Endothelial cell of umbilical vein (primary cell): Measurements from ENCODE around the gene GNAS-AS1. TPM values are rescaled to one million over a fixed set of nuclear protein-coding genes. Genes with fewer than 3 reads are reported as not detected.

ENCODE experiments used
- BruUV-seq: library from RNA; stranded (reverse); fragments of 400-500 nt; replicated peaks from 2 replicates; lab custom pipeline; 2021; lab: Mats Ljungman, UMichigan
- CTCF ChIA-PET: fragments of 300-600, 350-600 bp; sonication (Branson Sonifier 250); formaldehyde crosslinking; loops from one replicate; lab custom pipeline; 2021; ENCODE audit warnings: antibody characterized with exemption, inconsistent platforms; lab: Charles Lee
- POLR2A ChIA-PET: fragments of 300-600, 350-600 bp; sonication (Branson Sonifier 250); formaldehyde crosslinking; loops from one replicate; lab custom pipeline; 2021; ENCODE audit warnings: antibody characterized with exemption, inconsistent platforms; lab: Charles Lee
- DNase-seq: peaks from one replicate; pipeline ENCODE4 v3.0.0-alpha.2; 2011; ENCODE audit warnings: low read depth, low spot score
- FAIRE-seq: peaks from 2 replicates; lab custom pipeline; 2011; peaks lifted over from hg19 to GRCh38; lab: Jason Lieb, UNC
- H2AFZ ChIP-seq: 2 replicates; pipeline ENCODE4 v1.6.0; 2012; ENCODE audit warnings: low read depth, low read length, control low read depth, inconsistent platforms
- H3K27ac ChIP-seq: 2 replicates; pipeline ENCODE4 v1.5.1; 2011; ENCODE audit warnings: low read depth, mild to moderate bottlenecking, control low read depth, low read length, moderate library complexity; ENCODE audit not compliant: insufficient read depth
- H3K27me3 ChIP-seq, 2 experiments: 2 replicates each; pipeline versions ENCODE4 v1.6.0 to v1.6.1; 2011; ENCODE audit warnings: low read length in 2 of 2, mixed read lengths in 1 of 2; ENCODE audit not compliant: control insufficient read depth in 2 of 2, insufficient read depth in 2 of 2
- H3K36me3 ChIP-seq, 2 experiments: 2 replicates in 1 of 2; 3 replicates in 1 of 2; pipeline ENCODE4 v1.5.1; 2011; ENCODE audit warnings: low read length in 2 of 2, mild to moderate bottlenecking in 1 of 2, moderate library complexity in 1 of 2; ENCODE audit not compliant: control insufficient read depth in 2 of 2, insufficient read depth in 2 of 2; ENCODE audit errors: extremely low read depth in 1 of 2
- H3K4me1 ChIP-seq: 3 replicates; pipeline ENCODE4 v1.5.1; 2011; ENCODE audit warnings: mild to moderate bottlenecking, low read length; ENCODE audit not compliant: control insufficient read depth, insufficient read depth; ENCODE audit errors: extremely low read depth
- H3K4me2 ChIP-seq: 2 replicates; pipeline ENCODE4 v1.6.1; 2011; ENCODE audit warnings: low read length, control low read depth, mixed read lengths; ENCODE audit not compliant: insufficient read depth
- H3K4me3 ChIP-seq, 3 experiments: fragments of 200-600 bp in 1 of 3; sonication (generic), shearing (Covaris generic) in 1 of 3; replicated peaks in 1 of 3; 2 replicates each; pipeline ENCODE4 v1.5.1; 2011 to 2016; ENCODE audit warnings: control low read depth in 3 of 3, low read length in 3 of 3, mild to moderate bottlenecking in 2 of 3, inconsistent platforms in 1 of 3, low read depth in 1 of 3, moderate library complexity in 1 of 3; ENCODE audit not compliant: insufficient read depth in 1 of 3
- H3K79me2 ChIP-seq: 2 replicates; pipeline ENCODE4 v1.6.0; 2012; ENCODE audit warnings: low read length, inconsistent platforms; ENCODE audit not compliant: control insufficient read depth, insufficient read depth
- H3K9ac ChIP-seq: replicated peaks from 2 replicates; pipeline ENCODE3; 2011; ENCODE audit warnings: low read length, control low read depth; ENCODE audit not compliant: insufficient read depth; ENCODE audit errors: extremely low read depth
- H3K9me1 ChIP-seq: replicated peaks from 3 replicates; pipeline ENCODE4 v1.6.0; 2011; ENCODE audit warnings: mild to moderate bottlenecking, low read length; ENCODE audit not compliant: control insufficient read depth, insufficient read depth; ENCODE audit errors: extremely low read depth
- H3K9me3 ChIP-seq: replicated peaks from 2 replicates; pipeline ENCODE4 v1.5.1; 2012; ENCODE audit warnings: low read length, inconsistent platforms; ENCODE audit not compliant: control insufficient read depth, insufficient read depth
- H4K20me1 ChIP-seq: replicated peaks from 2 replicates; pipeline ENCODE3; 2011; ENCODE audit warnings: mild to moderate bottlenecking, low read length; ENCODE audit not compliant: control insufficient read depth, insufficient read depth; ENCODE audit errors: extremely low read depth
- CTCF ChIP-seq, 2 donors: IDR thresholded peaks; 1 replicate in 1 of 2; 2 replicates in 1 of 2; pipeline ENCODE4 v1.5.1; 2011; ENCODE audit warnings: low read length in 2 of 2, mild to moderate bottlenecking in 2 of 2, moderate library complexity in 2 of 2, control low read depth in 1 of 2, inconsistent platforms in 1 of 2, low read depth in 1 of 2; ENCODE audit not compliant: insufficient read depth in 1 of 2; ENCODE audit errors: extremely low read depth in 1 of 2
- EZH2 ChIP-seq: IDR thresholded peaks from 2 replicates; pipeline ENCODE4 v1.6.1; 2012; ENCODE audit warnings: borderline replicate concordance, low read depth, mild to moderate bottlenecking, moderate library complexity, low read length, inconsistent platforms; ENCODE audit not compliant: severe bottlenecking
- FOS ChIP-seq: IDR thresholded peaks from 2 replicates; pipeline ENCODE4 v1.6.1; 2011; ENCODE audit warnings: mild to moderate bottlenecking, low read length, moderate library complexity, borderline replicate concordance; ENCODE audit not compliant: insufficient read depth
- GATA2 ChIP-seq: IDR thresholded peaks from 2 replicates; pipeline ENCODE4 v1.7.0; 2011; ENCODE audit warnings: low read depth, mild to moderate bottlenecking, moderate library complexity, mixed read lengths, low read length; ENCODE audit not compliant: insufficient read length, insufficient read depth
- JUN ChIP-seq: IDR thresholded peaks from 2 replicates; pipeline ENCODE4 v1.6.1; 2011; ENCODE audit warnings: borderline replicate concordance, low read depth; ENCODE audit not compliant: insufficient read length, insufficient read depth
- MAX ChIP-seq: IDR thresholded peaks from 2 replicates; pipeline ENCODE4 v1.6.1; 2011; ENCODE audit not compliant: insufficient read depth, insufficient read length
- MYC ChIP-seq: IDR thresholded peaks from one replicate; pipeline ENCODE4 v1.6.1; 2011; ENCODE audit warnings: mild to moderate bottlenecking, low read depth, low read length
- POLR2A ChIP-seq: IDR thresholded peaks from 2 replicates; pipeline ENCODE4 v1.6.1; 2012; ENCODE audit warnings: low read depth, mild to moderate bottlenecking, control low read depth, low read length
- POLR2AphosphoS5 ChIP-seq: IDR thresholded peaks from 2 replicates; pipeline ENCODE4 v1.6.1; 2012; ENCODE audit warnings: low read depth, mild to moderate bottlenecking, control low read depth, low read length, moderate library complexity; ENCODE audit not compliant: insufficient read depth
- dilution Hi-C: fragments of 300-500 bp; cut with MboI; formaldehyde crosslinking; loops from one replicate; pipeline ENCODE4 v1.15.0; 2019; ENCODE audit warnings: low sequenced_read_pairs; ENCODE audit not compliant: extremely low pct_ligation_motif_present
- intact Hi-C: fragments of 100-400 bp; cut with micrococcal nuclease; formaldehyde crosslinking; loops from one replicate; pipeline ENCODE4 v1.10.0; 2022
- polyA plus RNA-seq, 4 experiments: library from polyadenylated mRNA; depleted of rRNA in 3 of 4; stranded (reverse) in 3 of 4; unstranded in 1 of 4; fragments of >200 nt; gene quantifications; 2 replicates each; pipeline versions ENCODE4 v1.2.1 to v1.2.3, GENCODE V29; 2011 to 2012; ENCODE audit warnings: missing spikeins in 1 of 4
- total RNA-seq: library from RNA; stranded (reverse); gene quantifications from 2 replicates; pipeline ENCODE4 v1.2.3, GENCODE V29; 2021

Gene GNAS-AS1
- total and polyA plus RNA-seq, 2 donors (not counting 3 experiments of a cell fraction or from before 2014, with no cell fraction given) = 0.11 to 0.58 TPM

- no TSS peak for BruUV-seq
- Histone ChIP-seq H3K9me1 (no peaks in the 10 kb centered on the region), H3K79me2 (no peaks in the 10 kb centered on the region), H3K9me3 (no peaks in the 10 kb centered on the region), H3K36me3 (no peaks in the 10 kb centered on the region), H2AFZ (no peak overlapping the region), H3K27me3 (no peaks in the 10 kb centered on the region), H3K4me2 (no peak overlapping the region), H3K27ac (no peak overlapping the region), H3K4me3 (no peak overlapping the region), H3K4me1 (no peaks in the 10 kb centered on the region), H3K9ac (no peak overlapping the region), H4K20me1 (no peaks in the 10 kb centered on the region)
- ChIA-PET POLR2A (no interaction called here), CTCF (no interaction called here)
- TF ChIP-seq CTCF (IDR thresholded peaks at IDR 0.05; ENCODE audit: extremely low read depth in 1 of 2, insufficient read depth in 1 of 2, low read depth in 1 of 2, low read length in 2 of 2) (no peak), POLR2AphosphoS5 (no peak), MAX (no peak), FOS (no peak), MYC (no peak), EZH2 (no peak), GATA2 (no peak), JUN (no peak), POLR2A (no peak)
- dilution Hi-C loops = no loop called here
- DNase-seq (no peak), FAIRE-seq (no peak)
- intact Hi-C loops = no loop called here
Observed at GRCh38 chr20:58788896-58789544, 61.7 kb downstream of the GNAS-AS1 start.
